ENCODE results near the gene IL6.

IL6 gene

GRCh38 chr7:22720791-22721786 is 5.9 kb upstream of the IL6 start:
- H3K4me3 ChIP-seq (ENCODE audit: low read depth, low read length): no peak overlapping the region
- no peak for TF ChIP-seq CTCF (IDR thresholded peaks at IDR 0.05; ENCODE audit: control insufficient read depth, extremely low read depth, insufficient read depth)
- no peak for DNase-seq (ENCODE audit: low read depth)

- no peak for TF ChIP-seq CTCF (IDR thresholded peaks at IDR 0.05; ENCODE audit: control insufficient read depth, extremely low read depth, insufficient read depth)
- DNase-seq (ENCODE audit: low read depth): no peak
- H3K4me3 ChIP-seq (ENCODE audit: low read depth, low read length): no peak overlapping the region
Observed at GRCh38 chr7:22722536-22723180, 4.3 kb upstream of the IL6 start.

GRCh38 chr7:22723181-22723601 is 3.8 kb upstream of the IL6 start:
- peak; percentile 18 for DNase-seq (ENCODE audit: low read depth)
- TF ChIP-seq CTCF (IDR thresholded peaks at IDR 0.05; ENCODE audit: control insufficient read depth, extremely low read depth, insufficient read depth): no peak
- no peak overlapping the region for H3K4me3 ChIP-seq (ENCODE audit: low read depth, low read length)

- no peak for DNase-seq (ENCODE audit: low read depth)
Observed at GRCh38 chr7:22723637-22724036, 3.4 kb upstream of the IL6 start.

GRCh38 chr7:22724861-22725260 is 2.1 kb upstream of the IL6 start:
- no peak for TF ChIP-seq CTCF (IDR thresholded peaks at IDR 0.05; ENCODE audit: control insufficient read depth, extremely low read depth, insufficient read depth)
- H3K4me3 ChIP-seq (ENCODE audit: low read depth, low read length): no peak overlapping the region
- DNase-seq (ENCODE audit: low read depth): no peak

More at GRCh38 chr7:22723637-22724036, 3.4 kb upstream of the IL6 start:
- no peak for TF ChIP-seq CTCF (IDR thresholded peaks at IDR 0.05; ENCODE audit: control insufficient read depth, extremely low read depth, insufficient read depth)
- H3K4me3 ChIP-seq (ENCODE audit: low read depth, low read length): no peak overlapping the region

GRCh38 chr7:22725585-22725984 is 1.4 kb upstream of the IL6 start:
- peak; percentile 32 for TF ChIP-seq CTCF (IDR thresholded peaks at IDR 0.05; ENCODE audit: control insufficient read depth, extremely low read depth, insufficient read depth)
- no peak overlapping the region for H3K4me3 ChIP-seq (ENCODE audit: low read depth, low read length)
- DNase-seq (ENCODE audit: low read depth): peak; percentile 14
